ENCODE results near the gene ROPN1L. TPM values are rescaled to one million over a fixed set of nuclear protein-coding genes. Genes with fewer than 3 reads are reported as not detected.

The ROPN1L gene
- total RNA-seq, 2 experiments from 2014 or later = 1.1 to 2.4 TPM

DNA sequence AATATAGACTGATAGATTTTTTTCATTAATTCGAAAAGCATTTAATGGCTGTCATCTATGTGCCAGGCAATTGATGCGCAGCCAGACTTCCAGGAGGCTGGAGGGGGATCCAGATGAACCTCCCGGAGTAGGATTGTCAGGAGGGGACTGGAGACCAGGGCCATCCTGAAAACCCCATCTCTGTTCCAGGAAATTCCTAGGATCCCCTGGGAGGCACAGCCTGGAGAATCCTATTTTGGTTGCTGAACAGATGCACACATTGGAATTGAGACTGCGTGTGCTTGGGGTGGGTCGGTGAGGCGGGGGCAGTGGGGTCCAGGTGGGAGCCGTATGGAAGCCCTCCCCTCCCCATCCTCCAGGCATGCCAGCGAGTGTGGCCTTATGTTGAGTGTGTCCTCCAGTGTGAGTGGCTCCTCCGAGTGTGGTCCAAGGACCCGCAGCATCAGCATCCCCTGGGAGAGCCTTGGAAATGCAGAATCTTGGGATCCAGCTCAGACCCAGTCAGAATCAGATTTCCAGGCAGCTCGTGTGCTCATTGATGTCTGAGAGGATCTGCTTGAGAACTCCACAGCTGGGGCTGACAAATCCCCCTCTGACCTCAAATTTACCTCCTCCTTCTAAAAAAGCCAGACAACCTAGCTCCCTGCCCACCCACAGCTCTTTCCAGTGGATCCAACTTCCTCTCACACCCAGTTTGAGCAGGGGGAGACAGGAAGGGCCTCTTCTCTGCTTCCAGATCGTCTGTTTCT is 38.7 kb downstream of the ROPN1L start:
- Mint-ChIP-seq H3K4me3 (no peak overlapping the region), H3K27me3 (peaks cover 23% of the 10 kb centered on the region), H3K27ac (no peak overlapping the region), H3K9me3 (ENCODE audit: low read depth) (no peaks in the 10 kb centered on the region), H3K4me1 (no peaks in the 10 kb centered on the region), H3K36me3 (no peaks in the 10 kb centered on the region)
- CTCF ChIA-PET = no interaction called here
- DNase-seq (no peak), ATAC-seq (no peak)

DNA sequence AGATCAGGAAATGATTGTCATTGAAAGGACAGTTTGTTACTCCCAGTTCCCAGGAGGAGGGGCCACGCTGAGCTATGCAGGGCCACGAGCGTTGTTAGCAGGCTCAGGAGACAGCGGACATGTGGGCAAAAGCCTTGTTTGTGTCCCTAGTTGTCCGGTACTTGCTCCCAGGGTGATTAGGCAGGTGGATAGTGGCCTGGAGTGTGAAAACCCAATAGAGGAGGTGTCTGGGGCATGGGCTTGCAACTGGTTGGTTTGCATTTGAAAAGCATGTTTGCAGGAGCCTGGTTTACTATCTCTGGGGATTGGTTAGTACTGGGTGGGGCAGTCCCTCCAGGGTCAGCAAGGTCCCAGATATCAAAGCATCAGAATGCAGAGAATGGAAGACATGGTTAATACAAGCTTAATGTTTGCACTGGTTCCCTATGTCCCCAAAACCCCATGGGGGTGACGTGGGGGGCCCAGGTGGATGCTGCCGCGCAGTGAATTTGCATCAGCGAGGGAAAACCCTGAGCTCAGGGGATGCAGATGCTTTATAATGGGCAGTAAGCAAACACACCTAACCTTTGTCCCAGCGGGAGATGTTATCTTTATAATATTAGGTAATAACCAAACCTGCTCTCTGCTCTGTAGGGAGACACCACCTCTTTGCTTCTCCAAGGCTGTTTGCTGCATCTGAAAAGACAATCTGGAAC is 39.7 kb downstream of the ROPN1L start:
- ATAC-seq = no peak
- Mint-ChIP-seq H3K27ac (no peak overlapping the region), H3K4me3 (no peak overlapping the region), H3K27me3 (peaks cover 17% of the 10 kb centered on the region), H3K4me1 (no peaks in the 10 kb centered on the region), H3K36me3 (no peaks in the 10 kb centered on the region), H3K9me3 (ENCODE audit: low read depth) (no peaks in the 10 kb centered on the region)
- DNase-seq = no peak
- CTCF ChIA-PET = interaction anchor here (1.1 kb wide), 1 partner anchor 29 kb away, joined by 3 read pairs; no protein-coding TSS in a partner anchor

- DNase-seq (no peak), ATAC-seq (no peak)
- Mint-ChIP-seq H3K4me1 (peaks cover 4% of the 10 kb centered on the region), H3K27ac (no peak overlapping the region), H3K4me3 (no peak overlapping the region), H3K27me3 (peaks cover 8% of the 10 kb centered on the region), H3K36me3 (no peaks in the 10 kb centered on the region), H3K9me3 (ENCODE audit: low read depth) (no peaks in the 10 kb centered on the region)
- CTCF ChIA-PET = no interaction called here
Observed at GRCh38 chr5:10482791-10483530, 41.3 kb downstream of the ROPN1L start.

DNA sequence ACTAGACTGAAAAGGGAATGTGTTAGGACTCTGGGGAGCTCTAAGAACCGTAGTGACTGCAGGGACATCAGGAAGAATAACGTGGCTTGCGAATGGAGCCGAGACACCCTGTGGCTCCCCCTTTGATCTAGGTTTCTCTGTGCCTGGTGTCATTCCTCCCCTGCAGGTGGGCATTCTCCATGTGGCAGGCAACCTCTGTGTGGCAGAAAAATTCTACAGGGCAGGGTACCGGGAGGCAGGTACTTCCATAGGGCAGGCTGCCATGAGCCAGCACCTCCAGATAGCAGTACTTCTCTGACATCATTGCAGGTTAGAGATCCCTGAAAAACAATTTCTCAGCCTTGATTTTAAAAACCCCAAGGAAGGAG is 43.1 kb downstream of the ROPN1L start:
- Mint-ChIP-seq H3K27ac (no peak overlapping the region), H3K36me3 (no peaks in the 10 kb centered on the region), H3K4me1 (peaks cover 17% of the 10 kb centered on the region), H3K9me3 (ENCODE audit: low read depth) (no peaks in the 10 kb centered on the region), H3K4me3 (no peak overlapping the region), H3K27me3 (peaks cover 4% of the 10 kb centered on the region)
- CTCF ChIA-PET = no interaction called here
- DNase-seq = no peak
- ATAC-seq = no peak

DNA sequence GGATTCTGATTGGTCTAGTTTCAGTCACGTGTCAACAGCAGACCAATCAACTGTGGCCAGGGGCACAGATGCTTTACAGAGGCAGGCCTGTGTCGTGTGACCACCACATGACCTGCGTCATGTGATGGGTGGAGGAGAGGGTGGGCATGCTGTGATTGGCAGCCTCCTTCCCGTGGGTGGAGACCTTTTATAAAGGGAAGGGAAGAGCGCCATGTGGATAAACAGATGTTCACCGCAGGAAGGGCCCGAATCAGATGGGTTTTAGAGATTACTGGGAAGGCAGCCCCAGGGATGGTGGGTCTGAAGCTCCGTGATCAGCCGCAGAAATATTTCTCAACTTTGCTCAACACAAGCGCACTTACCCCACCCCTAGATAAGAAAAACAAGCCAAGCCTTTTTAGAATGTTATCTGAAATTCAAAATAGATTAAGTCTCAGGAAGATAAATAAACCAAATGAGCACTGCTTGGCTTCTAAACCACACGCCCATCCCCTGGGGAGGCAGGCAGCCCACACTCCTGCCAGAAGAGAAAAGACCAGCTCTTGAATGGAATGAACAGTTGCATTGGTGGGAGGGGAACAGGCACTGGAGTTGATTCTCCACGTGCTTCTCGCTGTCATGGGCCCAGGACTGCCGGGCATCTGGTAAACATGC is 43.6 kb downstream of the ROPN1L start:
- DNase-seq (no peak), ATAC-seq (no peak)
- Mint-ChIP-seq H3K9me3 (ENCODE audit: low read depth) (no peaks in the 10 kb centered on the region), H3K27ac (no peak overlapping the region), H3K4me3 (no peak overlapping the region), H3K27me3 (peaks cover 4% of the 10 kb centered on the region), H3K36me3 (no peaks in the 10 kb centered on the region), H3K4me1 (peaks cover 22% of the 10 kb centered on the region)
- CTCF ChIA-PET = no interaction called here

DNA sequence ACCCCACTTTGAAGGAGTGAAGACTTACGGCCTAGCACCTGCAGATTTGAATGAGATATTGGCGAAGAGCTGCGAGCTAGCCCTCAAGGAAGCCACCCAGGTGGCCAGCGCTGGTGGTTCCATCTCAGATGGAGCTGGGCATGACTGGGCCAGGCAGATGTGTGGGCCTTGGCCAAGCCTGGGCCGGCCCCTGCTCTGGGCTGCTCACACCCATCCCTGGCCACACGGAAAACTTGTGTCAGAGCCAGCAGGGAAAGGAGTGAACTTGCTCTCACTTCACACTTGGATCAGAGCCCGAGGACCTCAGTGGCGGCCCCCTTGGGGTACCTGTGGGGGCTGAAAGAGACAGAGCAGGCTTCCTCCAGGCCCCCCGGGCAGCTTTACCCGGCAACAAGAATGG is 44.2 kb downstream of the ROPN1L start:
- Mint-ChIP-seq H3K27me3 (peaks cover 4% of the 10 kb centered on the region), H3K4me1 (peaks cover 24% of the 10 kb centered on the region), H3K9me3 (ENCODE audit: low read depth) (no peaks in the 10 kb centered on the region), H3K4me3 (no peak overlapping the region), H3K36me3 (no peaks in the 10 kb centered on the region), H3K27ac (no peak overlapping the region)
- ATAC-seq = no peak
- DNase-seq = no peak
- CTCF ChIA-PET = no interaction called here

GRCh38 chr5:10486511-10487344 is 45.0 kb downstream of the ROPN1L start:
- ATAC-seq (no peak), DNase-seq (no peak)
- Mint-ChIP-seq H3K4me1 (peaks cover 24% of the 10 kb centered on the region), H3K9me3 (ENCODE audit: low read depth) (no peaks in the 10 kb centered on the region), H3K27me3 (peaks cover 4% of the 10 kb centered on the region), H3K36me3 (no peaks in the 10 kb centered on the region), H3K27ac (no peak overlapping the region), H3K4me3 (no peak overlapping the region)
- CTCF ChIA-PET = no interaction called here

GRCh38 chr5:10488144-10488543 is 46.5 kb downstream of the ROPN1L start:
- Mint-ChIP-seq H3K27me3 (no peaks in the 10 kb centered on the region), H3K27ac (no peak overlapping the region), H3K4me3 (no peak overlapping the region), H3K4me1 (peaks cover 24% of the 10 kb centered on the region), H3K36me3 (no peaks in the 10 kb centered on the region), H3K9me3 (ENCODE audit: low read depth) (no peaks in the 10 kb centered on the region)
- CTCF ChIA-PET = interaction anchor here (1.1 to 2.1 kb wide), 2 partner anchors 140 to 204 kb away, joined by 4 to 8 read pairs; no protein-coding TSS in a partner anchor
- DNase-seq (no peak), ATAC-seq (no peak)

DNA sequence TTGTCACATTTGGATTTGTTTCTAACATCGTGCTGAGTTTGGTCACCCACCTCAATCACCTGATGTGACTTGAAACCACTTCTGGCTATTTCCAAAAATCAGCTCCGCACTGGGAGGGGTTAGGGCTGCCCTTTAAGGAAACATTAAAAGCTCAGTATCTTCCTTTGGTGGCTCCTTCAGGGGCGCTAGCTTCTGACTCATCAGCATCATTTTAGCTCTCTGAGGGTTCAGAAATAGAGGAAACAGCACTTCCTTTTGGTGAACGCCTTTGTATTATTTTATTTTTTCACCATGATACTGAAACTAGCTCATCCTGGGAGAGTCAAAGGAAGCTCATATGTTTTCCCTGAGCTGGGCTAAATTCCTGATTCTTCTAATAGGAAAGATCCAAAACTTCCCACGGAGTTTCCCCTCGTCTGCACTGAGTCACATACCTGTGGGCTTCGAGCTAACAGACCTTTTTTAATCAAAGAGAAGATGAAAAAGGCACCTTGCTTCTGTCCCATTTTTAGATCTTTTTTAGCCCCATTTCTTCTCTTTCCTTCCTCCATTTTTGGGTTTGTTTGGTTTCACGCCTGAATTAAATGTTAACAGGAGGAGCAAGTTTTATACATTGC is 48.2 kb downstream of the ROPN1L start:
- CTCF ChIA-PET = interaction anchor here (1.4 to 2.6 kb wide), 6 partner anchors 12 to 374 kb away, joined by 3 to 8 read pairs (median 5); no protein-coding TSS in a partner anchor
- peaks cover 24% of the 10 kb centered on the region for H3K4me1 Mint-ChIP-seq
- peak; percentile 51 for DNase-seq
- H3K27ac Mint-ChIP-seq = peak overlapping the region; percentile 55
- H3K9me3 Mint-ChIP-seq (ENCODE audit: low read depth) = peaks cover 5% of the 10 kb centered on the region
- no peaks in the 10 kb centered on the region for H3K27me3 Mint-ChIP-seq
- ATAC-seq = peak; percentile 92
- no peaks in the 10 kb centered on the region for H3K36me3 Mint-ChIP-seq
- H3K4me3 Mint-ChIP-seq = no peak overlapping the region

GRCh38 chr5:10490927-10491672 is 49.4 kb downstream of the ROPN1L start:
- CTCF ChIA-PET = interaction anchor here (1.4 to 2.6 kb wide), 4 partner anchors 30 to 373 kb away, joined by 3 to 7 read pairs (median 4); no protein-coding TSS in a partner anchor
- no peak for DNase-seq
- ATAC-seq = no peak
- H3K36me3 Mint-ChIP-seq = no peaks in the 10 kb centered on the region
- no peak overlapping the region for H3K4me3 Mint-ChIP-seq
- H3K27me3 Mint-ChIP-seq = no peaks in the 10 kb centered on the region
- H3K27ac Mint-ChIP-seq = no peak overlapping the region
- H3K4me1 Mint-ChIP-seq = peaks cover 24% of the 10 kb centered on the region
- peaks cover 7% of the 10 kb centered on the region for H3K9me3 Mint-ChIP-seq (ENCODE audit: low read depth)

DNA sequence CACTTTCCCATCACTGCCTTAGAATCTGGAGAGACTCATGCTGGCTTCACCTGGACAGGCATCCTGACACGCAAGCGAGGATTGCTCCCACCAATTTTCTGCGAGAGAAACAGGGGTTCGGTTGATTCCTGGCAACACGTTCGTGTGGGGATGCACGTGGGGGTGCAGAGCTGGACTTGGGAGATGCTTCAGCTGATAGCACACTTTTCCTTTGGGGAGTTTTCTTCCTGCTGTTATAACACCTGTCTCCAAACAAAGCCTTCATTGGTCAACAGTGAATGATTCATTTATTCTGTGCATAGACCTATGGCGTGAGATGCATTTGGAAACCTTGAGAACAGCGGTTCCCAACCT is 50.0 kb downstream of the ROPN1L start:
- CTCF ChIA-PET = no interaction called here
- Mint-ChIP-seq H3K27me3 (no peaks in the 10 kb centered on the region), H3K4me3 (no peak overlapping the region), H3K27ac (no peak overlapping the region), H3K36me3 (no peaks in the 10 kb centered on the region), H3K9me3 (ENCODE audit: low read depth) (peaks cover 7% of the 10 kb centered on the region), H3K4me1 (peaks cover 24% of the 10 kb centered on the region)
- DNase-seq = no peak
- ATAC-seq = no peak

DNA sequence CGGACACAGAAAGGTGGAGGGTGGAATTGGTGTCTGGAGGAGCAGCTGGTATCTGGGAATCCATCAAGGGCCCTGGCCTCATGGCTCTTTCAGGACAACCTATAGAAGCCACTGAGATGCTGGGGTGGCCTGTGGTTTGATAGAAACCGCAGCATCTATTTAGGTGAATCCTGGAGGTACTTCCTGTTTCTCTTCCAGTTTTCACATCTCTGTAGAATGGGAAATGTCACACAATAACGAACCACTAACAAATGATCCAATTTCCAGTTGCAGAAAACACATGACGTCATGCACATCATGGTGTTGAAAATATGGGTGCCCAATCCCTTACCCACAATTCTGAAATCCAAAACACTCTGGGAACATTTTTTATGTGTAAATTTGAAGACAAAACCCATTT is 52.2 kb downstream of the ROPN1L start:
- Mint-ChIP-seq H3K4me1 (peaks cover 15% of the 10 kb centered on the region), H3K4me3 (no peak overlapping the region), H3K27me3 (no peaks in the 10 kb centered on the region), H3K9me3 (ENCODE audit: low read depth) (peaks cover 7% of the 10 kb centered on the region), H3K36me3 (no peaks in the 10 kb centered on the region), H3K27ac (no peak overlapping the region)
- CTCF ChIA-PET = no interaction called here
- DNase-seq (no peak), ATAC-seq (no peak)

Data from activated CD8-positive, alpha-beta memory T cell treated with anti-CD3 and anti-CD28 coated beads, Interleukin-2, amount 10 ng/mL, durations not matched to agents 7 days and 5 days (primary cell).